HEK293T (cell line): ENCODE results near the gene IMPG1.

Source experiments
- CTCF ChIA-PET: fragments of 350-600 bp; formaldehyde crosslinking; extraction: SDS; loops from one replicate; lab custom pipeline; 2021; ENCODE audit warnings: antibody characterized with exemption, inconsistent platforms; lab: Yijun Ruan, JAX
- POLR2A ChIA-PET: fragments of 350-600 bp; formaldehyde crosslinking; extraction: SDS; loops from one replicate; lab custom pipeline; 2020; ENCODE audit warnings: antibody characterized with exemption, inconsistent platforms; lab: Yijun Ruan, JAX
- DNase-seq: peaks from one replicate; pipeline ENCODE4 v3.0.0; 2012; ENCODE audit warnings: mixed read lengths; ENCODE audit errors: extremely low spot score
- ARNT ChIP-seq: fragments of 450-650 bp; IDR thresholded peaks from 2 replicates; pipeline ENCODE4 v1.6.1; 2017; ENCODE audit warnings: mild to moderate bottlenecking
- BHLHE40 ChIP-seq: fragments of 450-650 bp; IDR thresholded peaks from 2 replicates; pipeline ENCODE4 v1.6.1; 2016; ENCODE audit warnings: mild to moderate bottlenecking, moderate library complexity, borderline replicate concordance
- CTBP1 ChIP-seq: fragments of 450-650 bp; IDR thresholded peaks from 2 replicates; pipeline ENCODE4 v1.6.1; 2016; ENCODE audit warnings: borderline replicate concordance
- ELF4 ChIP-seq: fragments of 450-650 bp; IDR thresholded peaks from 2 replicates; pipeline ENCODE4 v1.6.1; 2017; ENCODE audit warnings: antibody characterized with exemption
- FOXA1 ChIP-seq: fragments of 450-650 bp; IDR thresholded peaks from 2 replicates; pipeline ENCODE4 v1.6.1; 2016; ENCODE audit warnings: mild to moderate bottlenecking
- FOXK2 ChIP-seq: fragments of 450-650 bp; IDR thresholded peaks from 2 replicates; pipeline ENCODE4 v1.6.1; 2016; ENCODE audit warnings: mild to moderate bottlenecking
- FOXM1 ChIP-seq: fragments of 450-650 bp; IDR thresholded peaks from 2 replicates; pipeline ENCODE4 v1.6.1; 2017; ENCODE audit warnings: mild to moderate bottlenecking, borderline replicate concordance
- HDGF ChIP-seq: fragments of 450-650 bp; IDR thresholded peaks from 2 replicates; pipeline ENCODE4 v1.6.1; 2017; ENCODE audit warnings: antibody characterized with exemption, borderline replicate concordance
- L3MBTL2 ChIP-seq: fragments of 450-650 bp; conservative IDR thresholded peaks from 2 replicates; pipeline ENCODE4 v1.6.1; 2016; ENCODE audit warnings: mild to moderate bottlenecking
- LEF1 ChIP-seq: fragments of 450-650 bp; IDR thresholded peaks from 2 replicates; pipeline ENCODE4 v1.6.1; 2017; ENCODE audit warnings: mild to moderate bottlenecking, borderline replicate concordance
- NFRKB ChIP-seq: fragments of 450-650 bp; IDR thresholded peaks from 2 replicates; pipeline ENCODE4 v1.6.1; 2016; ENCODE audit warnings: mild to moderate bottlenecking, moderate library complexity
- SP1 ChIP-seq: fragments of 450-650 bp; IDR thresholded peaks from 2 replicates; pipeline ENCODE4 v1.6.1; 2017
- SUZ12 ChIP-seq: fragments of 450-650 bp; IDR thresholded peaks from 2 replicates; pipeline ENCODE4 v1.6.1; 2016; ENCODE audit warnings: mild to moderate bottlenecking
- TARDBP ChIP-seq: fragments of 450-650 bp; IDR thresholded peaks from 2 replicates; pipeline ENCODE4 v1.6.1; 2016
- ZNF384 ChIP-seq: fragments of 450-650 bp; IDR thresholded peaks from 2 replicates; pipeline ENCODE4 v1.6.1; 2016
- TF ChIP-seq, protein P1 (sequence below): fragments of 450-650 bp; IDR thresholded peaks from 2 replicates; pipeline ENCODE4 v1.6.1; 2016

The IMPG1 gene

DNA sequence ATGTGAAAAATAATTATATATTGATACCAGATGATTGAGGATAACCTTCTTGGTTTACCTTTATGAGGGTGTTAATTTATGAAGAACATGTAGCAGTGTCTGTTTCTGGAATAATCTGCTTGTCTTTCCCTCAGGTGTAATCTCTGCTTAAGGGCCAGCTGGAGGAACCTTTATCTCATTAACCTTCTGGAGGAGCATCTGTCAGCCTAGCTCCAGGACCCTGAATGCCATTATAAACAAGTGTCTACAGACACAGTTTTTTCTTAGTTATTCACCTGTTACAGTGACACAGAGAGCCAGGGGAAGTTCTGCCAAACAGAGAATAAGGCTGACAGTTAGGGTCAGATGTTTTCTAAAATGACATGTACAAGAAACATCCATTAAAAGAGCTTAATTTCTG is at the start of gene IMPG1:
Gene IMPG1, minus strand, starts transcription at position 101 of the 400 bp plus-strand sequence. CDS start 174 bp downstream, outside the sequence.
- POLR2A ChIA-PET, result no interaction called here
- TF ChIP-seq FOXK2, result no peak
- no peak for TF ChIP-seq L3MBTL2
- TF ChIP-seq CTBP1, result no peak
- no peak for TF ChIP-seq ARNT
- TF ChIP-seq ELF4, result no peak
- TF ChIP-seq BHLHE40, result no peak
- no peak for TF ChIP-seq SP1
- TF ChIP-seq FOXA1, result no peak
- no peak for TF ChIP-seq SUZ12
- TF ChIP-seq, protein P1, sequence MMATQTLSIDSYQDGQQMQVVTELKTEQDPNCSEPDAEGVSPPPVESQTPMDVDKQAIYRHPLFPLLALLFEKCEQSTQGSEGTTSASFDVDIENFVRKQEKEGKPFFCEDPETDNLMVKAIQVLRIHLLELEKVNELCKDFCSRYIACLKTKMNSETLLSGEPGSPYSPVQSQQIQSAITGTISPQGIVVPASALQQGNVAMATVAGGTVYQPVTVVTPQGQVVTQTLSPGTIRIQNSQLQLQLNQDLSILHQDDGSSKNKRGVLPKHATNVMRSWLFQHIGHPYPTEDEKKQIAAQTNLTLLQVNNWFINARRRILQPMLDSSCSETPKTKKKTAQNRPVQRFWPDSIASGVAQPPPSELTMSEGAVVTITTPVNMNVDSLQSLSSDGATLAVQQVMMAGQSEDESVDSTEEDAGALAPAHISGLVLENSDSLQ, result no peak
- TF ChIP-seq LEF1, result no peak
- TF ChIP-seq TARDBP, result no peak
- no peak for TF ChIP-seq NFRKB
- no peak for TF ChIP-seq HDGF
- no peak for TF ChIP-seq ZNF384
- no peak for TF ChIP-seq FOXM1
- no peak for DNase-seq
- CTCF ChIA-PET, result no interaction called here

DNA sequence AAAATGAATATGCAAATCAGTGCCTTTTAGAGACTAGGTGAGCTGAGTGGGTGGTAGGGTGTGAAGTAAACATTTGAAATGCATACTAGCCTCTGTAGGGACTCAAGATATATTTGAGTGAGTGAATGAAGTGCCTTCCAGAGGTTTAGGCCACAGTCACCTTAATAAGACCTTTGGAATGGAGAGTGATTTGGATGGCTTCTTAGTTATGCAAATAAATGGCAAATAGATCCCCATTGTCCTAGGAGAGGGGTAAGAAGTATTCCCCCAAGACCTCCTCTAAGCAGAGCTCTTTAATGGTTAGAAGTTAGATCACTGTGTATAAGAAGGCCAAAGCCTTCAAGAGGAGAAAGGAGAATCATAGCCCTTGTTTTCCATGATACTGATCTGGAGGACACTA is 47.8 kb upstream of the IMPG1 start:
- POLR2A ChIA-PET, result no interaction called here
- no peak for DNase-seq
- CTCF ChIA-PET, result no interaction called here
- TF ChIP-seq LEF1 (no peak), ARNT (no peak), FOXA1 (no peak), ELF4 (no peak), NFRKB (no peak), SP1 (no peak), HDGF (no peak), FOXM1 (no peak), FOXK2 (no peak), SUZ12 (no peak), ZNF384 (no peak), BHLHE40 (no peak), CTBP1 (no peak), TARDBP (no peak)

DNA sequence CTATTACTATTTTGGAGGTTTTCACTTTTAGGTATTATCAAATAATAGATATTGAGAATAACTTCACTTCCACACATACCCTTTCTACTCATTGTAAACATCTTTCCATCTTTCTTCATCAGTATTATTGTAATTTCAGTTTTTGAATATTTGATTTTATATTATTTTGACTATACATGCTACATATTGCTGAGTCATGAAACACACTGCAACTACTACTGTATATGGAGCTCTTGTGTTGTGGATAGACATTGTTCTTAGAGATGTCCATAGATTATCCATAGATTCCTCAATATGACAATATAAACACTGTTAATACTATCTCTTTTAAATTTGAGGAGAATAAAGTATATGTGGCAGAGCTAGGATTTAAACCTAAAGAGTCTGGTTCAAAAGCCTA is 819 bp upstream of the IMPG1 start:
- POLR2A ChIA-PET, result no interaction called here
- no peak for DNase-seq
- TF ChIP-seq BHLHE40 (no peak), FOXM1 (no peak), SUZ12 (no peak), ZNF384 (no peak)
- TF ChIP-seq, protein P1, result no peak
- CTCF ChIA-PET, result no interaction called here

DNA sequence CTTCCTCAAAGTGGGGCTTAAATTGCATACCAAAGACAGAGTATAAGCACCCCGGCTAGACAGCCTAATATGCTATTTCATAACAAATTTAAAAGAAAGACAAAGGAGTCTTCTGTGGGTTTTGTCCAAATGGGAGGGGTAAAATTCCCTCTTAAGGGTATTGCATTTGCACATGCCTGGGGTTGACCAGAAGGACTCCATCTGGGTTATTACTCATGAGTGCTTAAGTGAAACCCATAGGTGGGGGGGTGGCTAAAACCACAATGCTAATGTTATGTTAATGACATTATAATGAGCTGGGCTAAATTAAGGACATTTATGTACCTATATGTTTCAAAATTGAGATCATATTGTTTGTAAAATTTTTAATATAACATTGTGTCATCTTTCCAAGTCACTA is 15.0 kb downstream of the IMPG1 start:
- POLR2A ChIA-PET, result no interaction called here
- DNase-seq, result no peak
- CTCF ChIA-PET, result no interaction called here
- TF ChIP-seq SP1 (no peak), ARNT (no peak), L3MBTL2 (no peak), BHLHE40 (no peak), SUZ12 (no peak), CTBP1 (no peak), TARDBP (no peak), ELF4 (no peak), LEF1 (no peak), FOXM1 (no peak), NFRKB (no peak), FOXA1 (no peak), ZNF384 (no peak), FOXK2 (no peak), HDGF (no peak)
- TF ChIP-seq, protein P1, result no peak

GRCh38 chr6:76052314-76052713 is 20.1 kb downstream of the IMPG1 start:
- TF ChIP-seq ZNF384 (no peak), FOXA1 (no peak), SUZ12 (no peak), LEF1 (no peak), ELF4 (no peak), BHLHE40 (no peak), HDGF (no peak), L3MBTL2 (no peak), SP1 (no peak), FOXM1 (no peak), ARNT (no peak), TARDBP (no peak), FOXK2 (no peak), NFRKB (no peak), CTBP1 (no peak)
- TF ChIP-seq, protein P1, result no peak
- no peak for DNase-seq
- ChIA-PET POLR2A (no interaction called here), CTCF (no interaction called here)

DNA sequence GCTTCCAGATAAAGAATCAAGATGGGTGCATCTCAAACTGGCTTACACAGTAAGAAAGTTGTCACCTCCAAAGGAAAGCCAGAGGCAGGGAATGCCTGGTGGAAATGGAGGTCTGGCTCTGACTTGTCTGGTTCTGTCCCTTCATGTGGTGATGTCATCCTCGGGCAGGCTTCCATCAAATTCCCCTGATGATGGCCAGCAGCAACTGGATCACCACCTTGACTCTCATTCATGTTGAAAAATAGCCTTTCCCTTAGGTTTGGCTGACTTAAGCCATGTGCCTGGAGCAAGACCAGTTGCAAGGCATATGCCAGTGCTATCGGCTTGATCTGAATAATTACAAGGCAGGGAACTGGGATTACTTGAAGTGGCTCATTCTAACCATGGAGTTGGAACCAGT is 28.8 kb downstream of the IMPG1 start:
- TF ChIP-seq NFRKB, result no peak
- TF ChIP-seq ZNF384, result no peak
- no peak for TF ChIP-seq ELF4
- no peak for TF ChIP-seq TARDBP
- no peak for TF ChIP-seq LEF1
- TF ChIP-seq HDGF, result no peak
- TF ChIP-seq ARNT, result no peak
- no peak for TF ChIP-seq BHLHE40
- TF ChIP-seq SP1, result no peak
- TF ChIP-seq SUZ12, result no peak
- TF ChIP-seq CTBP1, result no peak
- no peak for TF ChIP-seq FOXA1
- no peak for TF ChIP-seq FOXM1
- TF ChIP-seq FOXK2, result no peak
- TF ChIP-seq, protein P1, result no peak
- no peak for TF ChIP-seq L3MBTL2
- POLR2A ChIA-PET, result no interaction called here
- DNase-seq, result no peak
- CTCF ChIA-PET, result no interaction called here
